ENCODE measurements around the gene DNAJB6.

The DNAJB6 gene

GRCh38 chr7:157425137-157425731 lies 88.4 kb downstream of the DNAJB6 start:
- H3K4me3 ChIP-seq (ENCODE audit: low read depth, low read length), result no peak overlapping the region

GRCh38 chr7:157425761-157426160 lies 89.0 kb downstream of the DNAJB6 start:
- no peak overlapping the region for H3K4me3 ChIP-seq (ENCODE audit: low read depth, low read length)

DNA sequence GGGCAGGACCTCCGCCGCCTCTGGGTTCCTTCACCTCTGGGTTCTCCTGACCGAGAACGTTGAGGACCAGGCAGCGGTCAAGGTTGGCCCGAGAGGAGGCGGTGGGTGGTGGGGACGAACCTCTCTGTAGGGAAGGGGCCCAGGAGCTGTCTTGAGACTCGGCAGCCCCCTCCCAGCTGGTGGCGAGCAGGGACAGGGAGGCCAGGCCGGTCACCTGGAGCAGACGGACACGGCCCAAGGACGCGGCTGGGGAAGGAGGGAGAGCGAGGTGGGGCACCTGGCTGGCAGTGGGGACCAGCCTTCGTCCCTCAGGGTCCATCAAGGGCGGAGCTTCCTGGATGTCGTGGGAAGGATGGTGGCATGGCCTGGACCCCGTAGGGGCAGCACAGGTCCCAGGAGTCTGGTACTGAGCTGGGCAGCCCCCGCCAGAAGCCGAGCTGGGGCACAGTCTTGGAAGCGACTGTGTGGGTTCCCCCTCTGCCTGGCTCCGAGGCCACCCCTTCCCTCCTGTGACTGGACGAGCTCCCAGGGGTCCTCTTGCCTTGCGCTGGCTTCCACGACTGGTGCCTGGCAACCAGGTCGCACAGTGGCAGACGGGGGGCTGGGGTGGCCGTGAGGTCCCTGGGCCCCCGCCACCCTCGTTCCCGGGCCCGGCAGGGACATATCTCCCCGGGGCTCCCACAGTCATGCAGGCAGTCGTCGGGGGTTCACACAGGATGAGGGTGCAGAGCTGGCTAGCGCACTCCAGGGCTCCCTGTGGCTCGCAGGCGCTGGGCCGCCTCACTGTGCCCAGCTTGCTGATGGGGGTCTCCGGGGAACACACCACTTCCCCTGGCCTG lies 89.9 kb downstream of the DNAJB6 start:
- no peak overlapping the region for H3K4me3 ChIP-seq (ENCODE audit: low read depth, low read length)

GRCh38 chr7:157427811-157428553 lies 91.2 kb downstream of the DNAJB6 start:
- no peak overlapping the region for H3K4me3 ChIP-seq (ENCODE audit: low read depth, low read length)

DNA sequence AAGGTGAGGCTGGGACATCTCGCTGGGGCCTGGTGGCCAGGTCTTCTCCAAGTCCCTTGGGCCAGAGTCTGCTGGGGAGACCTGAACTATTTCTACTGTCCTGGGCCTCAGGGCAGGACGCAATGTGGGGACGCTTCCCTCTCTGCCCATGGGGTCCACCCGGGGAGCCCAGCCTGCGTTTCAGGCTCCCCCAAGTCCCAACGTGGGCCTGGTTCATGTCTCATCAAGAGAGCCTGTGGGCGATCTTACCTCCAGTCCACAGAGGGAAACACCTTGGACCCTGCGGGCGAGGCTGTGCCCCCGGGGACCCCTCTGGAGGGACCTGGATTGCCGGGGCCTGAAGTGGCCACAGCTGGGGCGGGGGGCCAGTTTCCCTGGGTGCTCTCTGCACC lies 91.7 kb downstream of the DNAJB6 start:
- no peak overlapping the region for H3K4me3 ChIP-seq (ENCODE audit: low read depth, low read length)

- no peak overlapping the region for H3K4me3 ChIP-seq (ENCODE audit: low read depth, low read length)
Observed at GRCh38 chr7:157429001-157429679, 92.3 kb downstream of the DNAJB6 start.

DNA sequence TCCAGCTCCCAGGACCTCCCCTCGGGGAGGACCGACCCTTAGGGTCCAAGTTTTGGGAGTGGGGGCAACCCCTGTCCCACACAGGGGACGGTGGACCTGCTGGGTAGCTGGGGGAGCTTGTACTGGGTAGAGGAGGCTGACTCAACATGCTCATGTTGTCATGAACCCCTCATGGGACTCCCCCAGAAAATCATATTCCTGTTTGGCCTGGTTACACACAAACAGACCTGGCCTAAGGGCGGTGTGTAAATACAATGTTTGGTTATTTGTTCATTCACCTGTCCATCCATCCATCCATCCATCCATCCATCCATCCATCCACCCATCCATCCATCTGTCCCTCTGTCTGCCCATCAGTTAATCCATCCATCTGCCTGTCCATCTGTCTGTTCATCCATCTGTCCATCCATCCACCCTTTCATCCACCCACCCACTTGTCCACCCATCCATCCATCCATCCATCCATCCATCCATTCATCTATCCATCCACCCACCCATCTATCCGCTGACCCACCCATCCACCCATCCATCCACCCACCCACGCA lies 92.9 kb downstream of the DNAJB6 start:
- H3K4me3 ChIP-seq (ENCODE audit: low read depth, low read length), result no peak overlapping the region

DNA sequence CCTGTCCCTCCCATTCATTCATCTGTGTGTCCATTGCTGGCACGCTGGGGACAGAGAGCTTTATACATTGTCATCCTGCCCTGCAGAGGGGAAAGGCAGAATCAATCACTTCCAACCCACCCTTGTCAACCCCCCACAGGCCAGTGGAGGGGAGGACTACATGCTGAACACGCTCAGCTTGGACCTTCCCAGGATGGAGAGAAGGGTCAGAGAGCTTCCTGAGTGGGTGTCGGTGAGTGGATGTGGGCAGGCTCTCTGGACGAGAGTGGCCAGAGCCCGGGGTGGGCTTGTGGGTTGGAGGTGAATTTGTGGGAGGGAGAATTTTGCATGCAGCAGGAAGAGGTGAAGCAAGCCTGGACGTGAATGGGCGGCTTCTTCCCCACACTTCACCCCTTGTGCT lies 93.9 kb downstream of the DNAJB6 start:
- H3K4me3 ChIP-seq (ENCODE audit: low read depth, low read length), result no peak overlapping the region

GRCh38 chr7:157431173-157431950 lies 94.6 kb downstream of the DNAJB6 start:
- no peak overlapping the region for H3K4me3 ChIP-seq (ENCODE audit: low read depth, low read length)

DNA sequence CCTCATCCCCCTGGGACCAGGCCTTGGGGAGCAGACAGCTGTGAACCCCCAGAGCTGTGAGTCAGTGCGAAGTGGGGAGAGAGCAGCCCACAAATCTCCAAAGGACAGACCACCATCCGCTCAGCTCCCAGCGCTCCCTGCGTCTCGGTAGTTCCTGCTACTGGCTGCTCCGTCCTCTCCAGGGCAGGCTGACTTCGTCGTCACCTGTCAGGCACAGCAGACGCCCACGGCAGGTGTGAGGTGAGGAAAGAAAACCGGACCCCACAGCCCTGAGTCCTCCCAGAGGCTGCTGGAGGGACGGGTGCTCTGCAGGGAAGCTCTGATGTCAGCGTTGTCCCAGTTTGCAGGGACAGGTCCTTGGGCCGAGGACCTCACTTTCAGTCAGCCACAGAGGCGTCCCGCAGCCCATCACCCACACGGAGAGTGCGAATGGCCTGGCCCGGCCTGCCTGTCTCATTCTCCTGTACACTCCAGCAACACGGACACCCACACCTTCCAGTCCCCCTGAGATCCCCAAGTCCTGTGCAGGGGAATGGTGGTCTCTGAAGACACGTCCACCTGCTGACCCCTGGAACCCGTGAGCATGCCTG lies 95.2 kb downstream of the DNAJB6 start:
- H3K4me3 ChIP-seq (ENCODE audit: low read depth, low read length), result no peak overlapping the region

GRCh38 chr7:157432541-157432956 lies 95.7 kb downstream of the DNAJB6 start:
- no peak overlapping the region for H3K4me3 ChIP-seq (ENCODE audit: low read depth, low read length)

GRCh38 chr7:157432957-157433576 lies 96.3 kb downstream of the DNAJB6 start:
- no peak overlapping the region for H3K4me3 ChIP-seq (ENCODE audit: low read depth, low read length)

DNA sequence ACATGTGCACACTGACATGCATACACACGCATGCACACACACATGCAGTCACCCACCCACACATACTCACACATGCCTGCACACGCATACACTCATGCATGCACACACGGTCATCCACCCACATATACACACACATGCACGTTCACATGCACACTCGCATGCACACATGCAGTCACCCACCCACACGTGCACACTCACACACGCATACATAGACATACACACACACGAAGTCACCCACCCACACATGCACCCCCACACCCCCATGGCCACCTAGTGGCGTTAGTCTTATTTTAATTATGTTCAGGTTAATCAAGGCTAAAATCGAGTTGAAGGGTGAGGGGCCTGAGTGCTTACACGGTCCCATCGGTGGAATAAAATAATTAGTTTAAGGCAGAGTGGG lies 96.8 kb downstream of the DNAJB6 start:
- H3K4me3 ChIP-seq (ENCODE audit: low read depth, low read length), result no peak overlapping the region

GRCh38 chr7:157434231-157434630 lies 97.4 kb downstream of the DNAJB6 start:
- no peak overlapping the region for H3K4me3 ChIP-seq (ENCODE audit: low read depth, low read length)

DNA sequence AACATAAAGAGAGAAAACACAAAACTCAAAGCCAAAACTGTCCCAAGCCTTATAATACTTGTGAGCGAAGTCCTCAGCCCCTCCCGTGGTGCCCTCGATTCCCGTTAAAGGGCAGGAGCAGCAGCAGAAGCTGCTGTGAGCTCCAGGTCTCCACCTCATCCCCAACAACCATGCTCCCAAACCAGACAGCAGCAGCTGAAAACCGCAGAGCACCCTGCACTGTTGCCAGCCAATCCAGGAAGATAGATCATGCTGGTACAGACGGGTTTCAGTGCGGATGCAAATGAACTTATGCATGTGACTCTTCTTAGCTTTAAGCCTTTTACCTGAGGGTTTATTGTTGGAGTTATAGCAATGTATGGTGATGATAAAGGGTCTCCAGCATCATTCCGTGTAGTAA lies 97.9 kb downstream of the DNAJB6 start:
- no peak overlapping the region for H3K4me3 ChIP-seq (ENCODE audit: low read depth, low read length)

GRCh38 chr7:157436076-157436475 lies 99.3 kb downstream of the DNAJB6 start:
- H3K4me3 ChIP-seq (ENCODE audit: low read depth, low read length), result no peak overlapping the region

- H3K4me3 ChIP-seq (ENCODE audit: low read depth, low read length), result no peak overlapping the region
Observed at GRCh38 chr7:157436763-157437480, 100.1 kb downstream of the DNAJB6 start.

GRCh38 chr7:157437519-157438061 lies 100.8 kb downstream of the DNAJB6 start:
- H3K4me3 ChIP-seq (ENCODE audit: low read depth, low read length), result no peak overlapping the region
